Psoas muscle (tissue), 8 donors: ENCODE data around the gene HORMAD1. TPM values are rescaled to one million over a fixed set of nuclear protein-coding genes. Genes with fewer than 3 reads are reported as not detected.

ENCODE experiments used
- ATAC-seq, 4 donors: fragments of 200-7000 bp; cut with Tn5 transposase; one replicate each; pipeline ENCODE4 v1.9.1; 2020; ENCODE audit warnings: moderate library complexity in 3 of 4, mild to moderate bottlenecking in 2 of 4
- DNase-seq, 2 donors: peaks; one replicate each; pipeline ENCODE4 v3.0.0-alpha.2; 2020
- H3K27ac ChIP-seq: fragments of 200-600 bp; one replicate; pipeline ENCODE4 v1.8.0; 2022
- H3K27me3 ChIP-seq, 3 donors: fragments of 200-600 bp in 1 of 3; one replicate each; pipeline versions ENCODE4 v1.6.1 to v1.8.0; 2013 to 2022; ENCODE audit warnings: low read length in 2 of 3, mild to moderate bottlenecking in 2 of 3, moderate library complexity in 1 of 3; ENCODE audit not compliant: insufficient read depth in 3 of 3
- H3K36me3 ChIP-seq, 2 donors: fragments of 200-600 bp in 1 of 2; one replicate each; pipeline versions ENCODE4 v1.6.1 to v1.8.0; 2013 to 2022; ENCODE audit warnings: low read depth in 1 of 2, mild to moderate bottlenecking in 1 of 2, moderate library complexity in 1 of 2; ENCODE audit not compliant: insufficient read depth in 1 of 2
- H3K4me1 ChIP-seq: fragments of 200-600 bp; one replicate; pipeline ENCODE4 v1.8.0; 2022
- H3K4me3 ChIP-seq: fragments of 200-600 bp; one replicate; pipeline ENCODE4 v1.8.0; 2022; ENCODE audit warnings: mild to moderate bottlenecking
- H3K9me3 ChIP-seq: fragments of 200-600 bp; one replicate; pipeline ENCODE4 v1.8.0; 2022
- CTCF ChIP-seq: fragments of 200-600 bp; IDR thresholded peaks from one replicate; pipeline ENCODE4 v1.8.0; 2022; ENCODE audit warnings: antibody characterized with exemption
- WGBS, 3 donors: extraction: QIAGEN DNeasy Blood & Tissue Kit; methylation state at CpG; one replicate each; pipeline versions ENCODE4 v1.1.6 to v1.1.7; 2013; 5-methylcytosine and 5-hydroxymethylcytosine counted together
- intact Hi-C, 2 donors: fragments of 100-400 bp; cut with DNase I; formaldehyde crosslinking; loops; one replicate each; pipeline versions ENCODE4 v1.11.0 to v1.14.2; 2022
- polyA plus RNA-seq, 3 donors: library from polyadenylated mRNA; stranded (reverse); fragments of 200-250 nt; gene quantifications; one replicate each; pipeline ENCODE4 v1.2.3, GENCODE V29; 2013
- total RNA-seq, 4 donors: library from RNA; stranded (reverse); fragmentation: NEBNext Ultra II Directional in 2 of 4; extraction: Animal tissue kit (Norgen Biotek cat#: 25700) in 2 of 4; gene quantifications; one replicate each; pipeline versions ENCODE4 v1.2.1 to v1.2.4, GENCODE V29; 2021 to 2023
- donor health status: healthy with polysubstance abuse.
- donor health status: DM: no; HTN: no; CAD: no; lungs with moderate emphysema.
- donor health status: Bipolar disorder and iron deficiency.
- donor health status: healthy.
- donor health status: DM: yes; HTN: yes; CAD: no.
- donor health status: DM: no; HTN: no; CAD: no.
- donor health status: DM: no; HTN: no; CAD: no.
- donor health status: DM: yes; HTN: yes; CAD: no.

The HORMAD1 gene
- total and polyA plus RNA-seq, 7 donors: 0.48 TPM; not detected in 6

- DNase-seq: no peak
- WGBS, 3 donors: 83 to 87% (median 86%) methylated on average over 3 of the region's 3 CpGs
- Histone ChIP-seq H3K9me3 (no peaks in the 10 kb centered on the region), H3K4me3 (no peak overlapping the region), H3K36me3 (no peaks in the 10 kb centered on the region), H3K27me3 (no peaks in the 10 kb centered on the region), H3K27ac (no peak overlapping the region), H3K4me1 (no peaks in the 10 kb centered on the region)
- no peak for ATAC-seq
- no peak for TF ChIP-seq CTCF
- intact Hi-C loops: no loop called here
Observed at GRCh38 chr1:150763018-150763417, 42.3 kb upstream of the HORMAD1 start.

GRCh38 chr1:150762552-150762951 lies 41.9 kb upstream of the HORMAD1 start:
- Histone ChIP-seq H3K4me1 (no peaks in the 10 kb centered on the region), H3K36me3 (no peaks in the 10 kb centered on the region), H3K4me3 (no peak overlapping the region), H3K27ac (no peak overlapping the region), H3K9me3 (no peaks in the 10 kb centered on the region), H3K27me3 (no peaks in the 10 kb centered on the region)
- no peak for DNase-seq
- 89 to 98% (median 92%) methylated on average over 2 of the region's 2 CpGs for WGBS, 3 donors
- ATAC-seq: no peak
- intact Hi-C loops: no loop called here
- TF ChIP-seq CTCF: no peak

- 92 to 96% (median 95%) methylated on average over 1 of the region's 1 CpG for WGBS, 3 donors
- Histone ChIP-seq H3K4me1 (no peaks in the 10 kb centered on the region), H3K27me3 (no peaks in the 10 kb centered on the region), H3K4me3 (no peak overlapping the region), H3K9me3 (no peaks in the 10 kb centered on the region), H3K27ac (no peak overlapping the region), H3K36me3 (peaks cover 0 to 3% of the 10 kb centered on the region in 2 donors)
- intact Hi-C loops: no loop called here
- TF ChIP-seq CTCF: no peak
- no peak for ATAC-seq
- no peak for DNase-seq
Observed at GRCh38 chr1:150761801-150762200, 41.1 kb upstream of the HORMAD1 start.

GRCh38 chr1:150760013-150760412 lies 39.3 kb upstream of the HORMAD1 start:
- no peak for TF ChIP-seq CTCF
- Histone ChIP-seq H3K27me3 (no peaks in the 10 kb centered on the region), H3K27ac (no peak overlapping the region), H3K4me3 (no peak overlapping the region), H3K9me3 (no peaks in the 10 kb centered on the region), H3K36me3 (peaks cover 0 to 9% of the 10 kb centered on the region in 2 donors), H3K4me1 (no peaks in the 10 kb centered on the region)
- 82 to 91% (median 83%) methylated on average over 3 of the region's 3 CpGs for WGBS, 3 donors
- no peak for DNase-seq
- intact Hi-C loops: no loop called here
- ATAC-seq: no peak

GRCh38 chr1:150753416-150753815 lies 32.7 kb upstream of the HORMAD1 start:
- intact Hi-C loops: no loop called here

More at GRCh38 chr1:150753416-150753815, 32.7 kb upstream of the HORMAD1 start:
- no peaks in the 10 kb centered on the region for H3K9me3 ChIP-seq
- WGBS, 3 donors: 57 to 91% (median 81%) methylated on average over 2 of the region's 2 CpGs
- no peaks in the 10 kb centered on the region for H3K4me1 ChIP-seq
- peaks cover 0 to 9% of the 10 kb centered on the region in 2 donors for H3K36me3 ChIP-seq
- no peak for TF ChIP-seq CTCF
- ATAC-seq (no peak), DNase-seq (no peak)
- H3K27me3 ChIP-seq: no peaks in the 10 kb centered on the region
- H3K27ac ChIP-seq: no peak overlapping the region
- no peak overlapping the region for H3K4me3 ChIP-seq
